ENCODE measurements around the gene APC2.
A peak's percentile ranks its signal among the peaks of the same experiment; 100 is the strongest.

Gene APC2

GRCh38 chr19:1406774-1407527, 43.0 kb upstream of the APC2 start:
- DNase-seq = peak; percentile 98
- TF ChIP-seq, protein P1, sequence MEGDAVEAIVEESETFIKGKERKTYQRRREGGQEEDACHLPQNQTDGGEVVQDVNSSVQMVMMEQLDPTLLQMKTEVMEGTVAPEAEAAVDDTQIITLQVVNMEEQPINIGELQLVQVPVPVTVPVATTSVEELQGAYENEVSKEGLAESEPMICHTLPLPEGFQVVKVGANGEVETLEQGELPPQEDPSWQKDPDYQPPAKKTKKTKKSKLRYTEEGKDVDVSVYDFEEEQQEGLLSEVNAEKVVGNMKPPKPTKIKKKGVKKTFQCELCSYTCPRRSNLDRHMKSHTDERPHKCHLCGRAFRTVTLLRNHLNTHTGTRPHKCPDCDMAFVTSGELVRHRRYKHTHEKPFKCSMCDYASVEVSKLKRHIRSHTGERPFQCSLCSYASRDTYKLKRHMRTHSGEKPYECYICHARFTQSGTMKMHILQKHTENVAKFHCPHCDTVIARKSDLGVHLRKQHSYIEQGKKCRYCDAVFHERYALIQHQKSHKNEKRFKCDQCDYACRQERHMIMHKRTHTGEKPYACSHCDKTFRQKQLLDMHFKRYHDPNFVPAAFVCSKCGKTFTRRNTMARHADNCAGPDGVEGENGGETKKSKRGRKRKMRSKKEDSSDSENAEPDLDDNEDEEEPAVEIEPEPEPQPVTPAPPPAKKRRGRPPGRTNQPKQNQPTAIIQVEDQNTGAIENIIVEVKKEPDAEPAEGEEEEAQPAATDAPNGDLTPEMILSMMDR (IDR thresholded peaks at IDR 0.05; ENCODE audit: low read depth, low read length) = peak; percentile 55
- Histone ChIP-seq H3K9me3 (ENCODE audit: severe bottlenecking) (no peaks in the 10 kb centered on the region), H3K27me3 (ENCODE audit: insufficient read depth, low read depth, severe bottlenecking) (no peaks in the 10 kb centered on the region), H3K4me3 (ENCODE audit: low read depth, low read length) (peak overlapping the region; percentile 70), H3K36me3 (peaks cover 39% of the 10 kb centered on the region), H3K27ac (peak overlapping the region; percentile 77)

GRCh38 chr19:1407528-1408299, 42.2 kb upstream of the APC2 start, which contains the start of gene DAZAP1:
Gene DAZAP1, plus strand, starts transcription at chr19:1407586. Its CDS starts 188 bp downstream, at chr19:1407774.
- Histone ChIP-seq H3K4me3 (ENCODE audit: low read depth, low read length) (peak within 1 kb of the TSS; percentile 74), H3K36me3 (peaks cover 47% of the 10 kb centered on the region), H3K27ac (peak within 1 kb of the TSS; percentile 96), H3K27me3 (ENCODE audit: insufficient read depth, low read depth, severe bottlenecking) (no peaks in the 10 kb centered on the region), H3K9me3 (ENCODE audit: severe bottlenecking) (no peaks in the 10 kb centered on the region)
- TF ChIP-seq, protein P1 (IDR thresholded peaks at IDR 0.05; ENCODE audit: low read depth, low read length) = no peak
- DNase-seq = no peak

DNA sequence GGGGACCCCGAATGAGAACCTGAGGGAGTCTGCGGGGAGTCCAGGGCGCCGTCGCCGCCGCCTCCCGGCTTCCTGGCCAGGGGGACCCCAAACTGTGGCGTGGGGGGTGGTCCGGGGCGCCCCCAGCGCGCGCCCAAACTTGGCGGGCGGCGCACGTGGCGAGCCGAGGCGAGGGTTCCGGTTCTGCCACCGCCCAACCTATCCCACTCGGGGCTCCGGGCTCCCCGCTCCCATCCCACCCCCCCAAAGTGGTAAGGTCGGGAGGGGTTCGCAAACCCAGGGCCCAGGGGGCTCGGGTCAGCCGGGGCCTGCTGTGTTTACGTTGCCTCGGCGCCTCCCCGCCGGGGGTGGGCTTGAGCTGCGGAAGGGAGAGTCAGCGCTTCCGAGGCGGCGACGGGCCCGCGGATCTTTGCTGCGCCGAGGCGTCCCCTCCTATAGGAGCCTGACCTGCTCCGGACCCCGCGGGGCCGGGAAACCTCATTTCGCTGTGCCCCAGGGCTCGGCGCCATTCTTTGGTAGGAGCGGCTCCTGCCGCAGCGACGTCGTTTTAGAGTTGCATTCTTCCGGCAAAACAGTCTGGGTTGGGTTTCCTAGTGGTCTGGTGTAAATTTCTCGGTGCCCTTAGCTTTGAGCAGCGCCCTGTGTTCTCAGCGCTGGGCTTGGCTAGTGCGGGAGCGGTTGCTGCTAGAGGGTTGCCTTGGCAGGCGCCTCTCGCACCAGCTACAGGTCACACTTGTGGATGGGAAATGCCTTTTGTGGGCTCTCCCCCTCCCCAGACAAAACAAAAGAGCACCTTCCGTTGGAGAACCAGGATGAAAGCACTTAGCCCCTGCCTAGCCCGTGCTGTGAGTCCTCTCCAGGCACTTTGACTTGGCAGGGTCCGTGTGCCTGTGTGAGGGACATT, 41.4 kb upstream of the APC2 start:
- no peak for DNase-seq
- Histone ChIP-seq H3K36me3 (peaks cover 55% of the 10 kb centered on the region), H3K27me3 (ENCODE audit: insufficient read depth, low read depth, severe bottlenecking) (no peaks in the 10 kb centered on the region), H3K27ac (peak overlapping the region; percentile 96), H3K4me3 (ENCODE audit: low read depth, low read length) (peak overlapping the region; percentile 74), H3K9me3 (ENCODE audit: severe bottlenecking) (no peaks in the 10 kb centered on the region)
- TF ChIP-seq, protein P1 (IDR thresholded peaks at IDR 0.05; ENCODE audit: low read depth, low read length) = no peak

- TF ChIP-seq, protein P1 (IDR thresholded peaks at IDR 0.05; ENCODE audit: low read depth, low read length) = no peak
- peaks cover 64% of the 10 kb centered on the region for H3K36me3 ChIP-seq
- no peaks in the 10 kb centered on the region for H3K9me3 ChIP-seq (ENCODE audit: severe bottlenecking)
- H3K4me3 ChIP-seq (ENCODE audit: low read depth, low read length) = peak overlapping the region; percentile 74
- H3K27ac ChIP-seq = peak overlapping the region; percentile 96
- DNase-seq = no peak
- no peaks in the 10 kb centered on the region for H3K27me3 ChIP-seq (ENCODE audit: insufficient read depth, low read depth, severe bottlenecking)
Measured at GRCh38 chr19:1409204-1410005, 40.5 kb upstream of the APC2 start.

Data from WERI-Rb-1 (cell line).